Loucy (cell line): ENCODE data around the gene TJP3.

ENCODE experiments used
- H2AFZ ChIP-seq: fragments of 200-600 bp; sonication (generic); 2 replicates; pipeline ENCODE4 v1.6.0; 2016; ENCODE audit warnings: antibody characterized with exemption, mild to moderate bottlenecking, low read length, moderate library complexity
- H3F3A ChIP-seq: fragments of 200-600 bp; 2 replicates; pipeline ENCODE4 v1.6.0; 2016; ENCODE audit warnings: antibody characterized with exemption, low read depth, mild to moderate bottlenecking
- H3K27me3 ChIP-seq: fragments of 200-600 bp; sonication (generic); 2 replicates; pipeline ENCODE4 v1.6.1; 2014; ENCODE audit warnings: low read length, mild to moderate bottlenecking; ENCODE audit not compliant: insufficient read depth, poor library complexity, severe bottlenecking
- H3K36me3 ChIP-seq: fragments of 200-600 bp; sonication (generic); 2 replicates; pipeline ENCODE4 v1.6.1; 2016; ENCODE audit warnings: low read length; ENCODE audit not compliant: insufficient read depth
- H3K4me1 ChIP-seq: fragments of 200-600 bp; sonication (generic); 2 replicates; pipeline ENCODE4 v1.5.1; 2014; ENCODE audit warnings: low read length, mild to moderate bottlenecking; ENCODE audit not compliant: insufficient read depth, poor library complexity, severe bottlenecking
- H3K4me2 ChIP-seq: fragments of 200-600 bp; sonication (generic); 2 replicates; pipeline ENCODE4 v1.6.0; 2014; ENCODE audit warnings: antibody characterized with exemption, low read length, low read depth, mild to moderate bottlenecking; ENCODE audit not compliant: poor library complexity, severe bottlenecking
- H3K4me3 ChIP-seq: fragments of 200-600 bp; sonication (generic); 2 replicates; pipeline ENCODE4 v1.5.1; 2014; ENCODE audit warnings: low read length, mild to moderate bottlenecking, mixed read lengths; ENCODE audit not compliant: poor library complexity, severe bottlenecking
- H3K79me2 ChIP-seq: fragments of 200-600 bp; sonication (generic); 2 replicates; pipeline ENCODE4 v1.6.1; 2014; ENCODE audit warnings: low read length; ENCODE audit not compliant: insufficient read depth
- H3K9ac ChIP-seq: fragments of 200-600 bp; sonication (generic); 2 replicates; pipeline ENCODE4 v1.6.0; 2014; ENCODE audit warnings: mild to moderate bottlenecking, low read depth, low read length, moderate library complexity; ENCODE audit not compliant: poor library complexity, severe bottlenecking
- H3K9me2 ChIP-seq: fragments of 200-600 bp; sonication (generic); replicated peaks from 2 replicates; pipeline ENCODE4 v1.6.1; 2016; ENCODE audit warnings: low read depth, low read length, mixed read lengths
- H3K9me3 ChIP-seq: fragments of 200-600 bp; sonication (generic); 2 replicates; pipeline ENCODE4 v1.6.1; 2014; ENCODE audit warnings: mild to moderate bottlenecking, antibody characterized with exemption, low read length, low read depth; ENCODE audit not compliant: insufficient read depth
- H4K20me1 ChIP-seq: fragments of 200-600 bp; sonication (generic); 2 replicates; pipeline ENCODE4 v1.6.0; 2014; ENCODE audit warnings: antibody characterized with exemption, low read length, mild to moderate bottlenecking; ENCODE audit not compliant: insufficient read depth, poor library complexity, severe bottlenecking
- EZH2phosphoT487 ChIP-seq: fragments of 200-600 bp; IDR thresholded peaks from 2 replicates; pipeline ENCODE4 v1.6.1; 2018; ENCODE audit warnings: antibody characterized with exemption, mild to moderate bottlenecking, moderate library complexity, borderline replicate concordance
- TF ChIP-seq, protein P1 (sequence below): fragments of 200-600 bp; sonication (generic); conservative IDR thresholded peaks from 2 replicates; pipeline ENCODE4 v1.5.1; 2014; ENCODE audit warnings: mild to moderate bottlenecking, antibody characterized with exemption, low read length

The TJP3 gene

DNA sequence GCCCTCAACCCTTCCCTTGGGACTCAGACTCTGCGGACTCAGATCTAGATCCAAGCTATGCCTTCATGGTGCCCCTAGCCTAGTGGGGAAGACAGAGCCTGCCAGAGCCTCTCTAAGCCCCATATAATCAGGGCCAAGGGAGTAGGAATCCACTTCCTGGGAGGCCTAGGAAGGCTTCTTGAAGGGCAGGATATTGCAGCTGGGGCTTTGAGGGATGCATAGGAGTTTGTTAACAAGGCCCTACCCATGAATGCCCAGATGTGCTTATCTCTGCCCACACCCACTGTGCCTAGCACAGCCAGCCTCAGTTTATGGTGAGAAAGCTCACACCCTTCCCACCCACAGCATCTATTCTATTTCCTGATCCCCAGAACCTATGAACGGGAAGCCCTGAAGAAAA is 42.0 kb downstream of the TJP3 start:
- H3F3A ChIP-seq: no peaks in the 10 kb centered on the region
- no peaks in the 10 kb centered on the region for H4K20me1 ChIP-seq
- no peak overlapping the region for H2AFZ ChIP-seq
- H3K4me1 ChIP-seq: no peaks in the 10 kb centered on the region
- H3K79me2 ChIP-seq: no peaks in the 10 kb centered on the region
- no peaks in the 10 kb centered on the region for H3K9me2 ChIP-seq
- no peak overlapping the region for H3K4me2 ChIP-seq
- H3K9me3 ChIP-seq: no peaks in the 10 kb centered on the region
- H3K9ac ChIP-seq: no peak overlapping the region
- H3K36me3 ChIP-seq: no peaks in the 10 kb centered on the region
- TF ChIP-seq, protein P1, sequence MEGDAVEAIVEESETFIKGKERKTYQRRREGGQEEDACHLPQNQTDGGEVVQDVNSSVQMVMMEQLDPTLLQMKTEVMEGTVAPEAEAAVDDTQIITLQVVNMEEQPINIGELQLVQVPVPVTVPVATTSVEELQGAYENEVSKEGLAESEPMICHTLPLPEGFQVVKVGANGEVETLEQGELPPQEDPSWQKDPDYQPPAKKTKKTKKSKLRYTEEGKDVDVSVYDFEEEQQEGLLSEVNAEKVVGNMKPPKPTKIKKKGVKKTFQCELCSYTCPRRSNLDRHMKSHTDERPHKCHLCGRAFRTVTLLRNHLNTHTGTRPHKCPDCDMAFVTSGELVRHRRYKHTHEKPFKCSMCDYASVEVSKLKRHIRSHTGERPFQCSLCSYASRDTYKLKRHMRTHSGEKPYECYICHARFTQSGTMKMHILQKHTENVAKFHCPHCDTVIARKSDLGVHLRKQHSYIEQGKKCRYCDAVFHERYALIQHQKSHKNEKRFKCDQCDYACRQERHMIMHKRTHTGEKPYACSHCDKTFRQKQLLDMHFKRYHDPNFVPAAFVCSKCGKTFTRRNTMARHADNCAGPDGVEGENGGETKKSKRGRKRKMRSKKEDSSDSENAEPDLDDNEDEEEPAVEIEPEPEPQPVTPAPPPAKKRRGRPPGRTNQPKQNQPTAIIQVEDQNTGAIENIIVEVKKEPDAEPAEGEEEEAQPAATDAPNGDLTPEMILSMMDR: no peak
- TF ChIP-seq EZH2phosphoT487: no peak
- no peaks in the 10 kb centered on the region for H3K27me3 ChIP-seq
- no peak overlapping the region for H3K4me3 ChIP-seq

DNA sequence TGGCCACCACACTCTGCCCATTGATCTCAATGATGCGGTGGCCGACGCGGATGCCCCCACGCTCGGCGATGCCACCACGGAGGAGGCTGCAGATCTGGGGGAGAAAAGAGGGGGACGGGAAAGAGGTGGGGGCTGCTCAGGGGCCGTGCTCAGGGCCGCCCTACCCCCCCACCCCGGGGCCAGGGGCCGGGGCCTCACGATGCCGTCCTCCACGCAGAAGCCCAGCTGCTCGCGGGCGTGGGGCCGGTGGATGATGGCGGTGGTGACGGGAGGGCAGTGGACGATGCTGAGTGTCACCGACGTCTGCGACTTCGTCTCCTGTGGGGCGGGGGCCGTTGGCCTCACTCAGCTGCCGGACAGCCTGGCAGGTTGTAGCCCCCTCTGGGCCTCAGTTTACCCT is 43.1 kb downstream of the TJP3 start:
- TF ChIP-seq, protein P1: no peak
- TF ChIP-seq EZH2phosphoT487: no peak
- H3K36me3 ChIP-seq: no peaks in the 10 kb centered on the region
- no peaks in the 10 kb centered on the region for H4K20me1 ChIP-seq
- H3F3A ChIP-seq: no peaks in the 10 kb centered on the region
- H3K9me2 ChIP-seq: no peaks in the 10 kb centered on the region
- no peaks in the 10 kb centered on the region for H3K4me1 ChIP-seq
- no peaks in the 10 kb centered on the region for H3K79me2 ChIP-seq
- H3K9me3 ChIP-seq: no peaks in the 10 kb centered on the region
- H3K27me3 ChIP-seq: no peaks in the 10 kb centered on the region
- no peak overlapping the region for H3K4me2 ChIP-seq
- no peak overlapping the region for H3K9ac ChIP-seq
- no peak overlapping the region for H3K4me3 ChIP-seq
- no peak overlapping the region for H2AFZ ChIP-seq

DNA sequence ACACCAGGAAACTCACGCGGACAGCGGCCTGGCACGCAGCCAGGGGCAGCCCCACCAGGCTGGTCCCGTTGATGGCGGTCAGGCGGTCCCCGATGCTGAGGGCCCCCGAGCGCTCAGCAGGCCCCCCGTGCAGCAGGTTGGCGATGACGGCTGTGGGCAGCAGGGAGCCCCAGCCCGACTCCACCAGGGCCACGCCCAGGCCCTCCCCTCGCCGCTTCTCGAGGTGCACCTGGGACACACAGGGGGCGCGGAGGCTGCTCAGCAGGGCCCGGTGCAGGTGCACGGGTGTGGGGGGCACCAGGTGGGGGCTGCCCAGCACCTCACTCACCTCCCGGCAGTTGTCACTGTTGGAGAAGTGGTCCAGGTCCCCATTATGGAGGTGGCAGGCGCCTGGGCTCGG is 44.3 kb downstream of the TJP3 start:
- H3K9me2 ChIP-seq: no peaks in the 10 kb centered on the region
- TF ChIP-seq EZH2phosphoT487: no peak
- TF ChIP-seq, protein P1: no peak
- H3K9ac ChIP-seq: no peak overlapping the region
- H3K79me2 ChIP-seq: 0 out of 2 replicates have a peak, but pooled peaks cover 2% of the 10 kb centered on the region
- H3K27me3 ChIP-seq: no peaks in the 10 kb centered on the region
- no peaks in the 10 kb centered on the region for H3F3A ChIP-seq
- H3K4me3 ChIP-seq: no peak overlapping the region
- no peak overlapping the region for H3K4me2 ChIP-seq
- H3K4me1 ChIP-seq: no peaks in the 10 kb centered on the region
- H4K20me1 ChIP-seq: no peaks in the 10 kb centered on the region
- H3K36me3 ChIP-seq: no peaks in the 10 kb centered on the region
- no peak overlapping the region for H2AFZ ChIP-seq
- no peaks in the 10 kb centered on the region for H3K9me3 ChIP-seq
